ENCODE measurements around the gene RIC8B.
"Not testable (repeated sequence)": the region's sequence is repeated elsewhere in the genome, so short reads cannot be mapped to it uniquely, and the experiment has no call there.

Gene RIC8B

GRCh38 chr12:106774005-106774807 lies at the start of gene RIC8B:
TSS of gene RIC8B (plus strand) at chr12:106774682. CDS start at chr12:106774746, 64 bp downstream.
- peak; percentile 85 for DNase-seq

- DNase-seq, result no peak
Observed at GRCh38 chr12:106724934-106725333, 49.5 kb upstream of the RIC8B start.

- DNase-seq, result not testable (repeated sequence)
Observed at GRCh38 chr12:106726603-106727202, 47.8 kb upstream of the RIC8B start.

- no peak for DNase-seq
Observed at GRCh38 chr12:106729611-106730010, 44.9 kb upstream of the RIC8B start.

GRCh38 chr12:106732890-106733289 lies 41.6 kb upstream of the RIC8B start:
- no peak for DNase-seq

- no peak for DNase-seq
Observed at GRCh38 chr12:106733660-106734059, 40.8 kb upstream of the RIC8B start.

- DNase-seq, result no peak
Observed at GRCh38 chr12:106736051-106736957, 38.2 kb upstream of the RIC8B start.

- DNase-seq, result no peak
Observed at GRCh38 chr12:106739318-106739717, 35.2 kb upstream of the RIC8B start.

GRCh38 chr12:106739815-106740530 lies 34.5 kb upstream of the RIC8B start:
- DNase-seq, result no peak

- no peak for DNase-seq
Observed at GRCh38 chr12:106740818-106741217, 33.7 kb upstream of the RIC8B start.

GRCh38 chr12:106741247-106741646 lies 33.2 kb upstream of the RIC8B start:
- DNase-seq, result no peak

- DNase-seq, result no peak
Observed at GRCh38 chr12:106743270-106743988, 31.1 kb upstream of the RIC8B start.

- DNase-seq, result no peak
Observed at GRCh38 chr12:106744600-106744999, 29.9 kb upstream of the RIC8B start.

- DNase-seq, result no peak
Observed at GRCh38 chr12:106745181-106745745, 29.2 kb upstream of the RIC8B start.

GRCh38 chr12:106747973-106748436 lies 26.5 kb upstream of the RIC8B start:
- no peak for DNase-seq

GRCh38 chr12:106750524-106750923 lies 24.0 kb upstream of the RIC8B start:
- DNase-seq, result no peak

- DNase-seq, result peak; percentile 81
Observed at GRCh38 chr12:106753526-106753925, 21.0 kb upstream of the RIC8B start.

GRCh38 chr12:106754331-106754730 lies 20.2 kb upstream of the RIC8B start:
- DNase-seq, result no peak

GRCh38 chr12:106757623-106758348 lies 16.7 kb upstream of the RIC8B start:
- no peak for DNase-seq

GRCh38 chr12:106758349-106759110 lies 16.0 kb upstream of the RIC8B start:
- DNase-seq, result no peak

Measured in stimulated activated CD4-positive, alpha-beta T cell treated with anti-CD3 and anti-CD28 coated beads, Interleukin-1b, Interleukin-23, amount 100 ng/mL, for 48 hours (primary cell).